SU-DHL-6 (cell line): ENCODE measurements around the gene CSF2.

Source experiments
- CTCF ChIP-seq: fragments of 200-600 bp; sonication (generic); IDR thresholded peaks from one replicate; pipeline ENCODE4 v1.5.1; 2017; ENCODE audit warnings: antibody characterized with exemption, mild to moderate bottlenecking, low read length, moderate library complexity; ENCODE audit not compliant: insufficient read depth, poor library complexity, severe bottlenecking
- EZH2phosphoT487 ChIP-seq: fragments of 200-600 bp; sonication (generic), shearing (Covaris generic); conservative IDR thresholded peaks from 2 replicates; pipeline ENCODE4 v1.6.1; 2018; ENCODE audit warnings: mild to moderate bottlenecking, antibody characterized with exemption, low read length, moderate library complexity, mixed read lengths

- no peak for TF ChIP-seq CTCF
- TF ChIP-seq EZH2phosphoT487: no peak
Measured at GRCh38 chr5:132049559-132049958, 24.0 kb upstream of the CSF2 start.
